HG03432 (cell line): Measurements from ENCODE around the gene BTF3L4.

Source experiments
- ATAC-seq: cut with Tn5 transposase; IDR thresholded peaks from one replicate; pipeline ENCODE4 v1.9.1; 2021; ENCODE audit warnings: mild to moderate bottlenecking, moderate library complexity; ENCODE audit not compliant: unreplicated experiment

The BTF3L4 gene

GRCh38 chr1:52122384-52122783 is 66.3 kb downstream of the BTF3L4 start:
- no peak for ATAC-seq

GRCh38 chr1:52123622-52124021 is 67.5 kb downstream of the BTF3L4 start:
- no peak for ATAC-seq

DNA sequence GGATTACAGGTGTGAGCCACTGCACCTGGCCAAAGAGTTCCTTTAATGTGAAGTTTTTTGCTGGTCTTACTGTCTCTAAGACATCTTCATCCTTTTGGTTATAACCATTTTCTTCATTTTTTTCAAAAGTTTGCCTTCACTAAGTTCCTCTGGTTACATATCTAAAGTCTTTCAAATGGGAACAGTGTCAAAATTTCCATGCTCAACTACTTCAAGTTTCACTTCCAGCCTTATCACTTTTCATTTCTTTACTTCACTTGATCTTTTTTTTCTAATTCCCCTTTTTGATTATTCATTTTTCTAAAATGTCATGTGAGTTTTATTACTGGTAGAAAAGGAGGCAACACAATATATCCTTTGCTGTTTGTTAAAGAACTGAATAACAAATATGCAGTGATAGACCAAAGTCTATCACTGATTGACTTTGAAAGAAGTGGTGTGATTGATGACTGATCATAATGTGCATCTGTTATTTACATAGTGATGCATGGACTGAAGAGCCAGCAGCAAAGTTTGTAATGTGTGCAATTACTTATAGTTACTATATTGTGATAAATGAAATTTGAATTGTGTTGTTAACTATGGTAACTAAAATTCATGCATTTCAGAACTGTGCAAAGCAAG is 69.8 kb downstream of the BTF3L4 start:
- ATAC-seq: no peak

GRCh38 chr1:52127181-52128180 is 71.4 kb downstream of the BTF3L4 start:
- ATAC-seq: no peak

DNA sequence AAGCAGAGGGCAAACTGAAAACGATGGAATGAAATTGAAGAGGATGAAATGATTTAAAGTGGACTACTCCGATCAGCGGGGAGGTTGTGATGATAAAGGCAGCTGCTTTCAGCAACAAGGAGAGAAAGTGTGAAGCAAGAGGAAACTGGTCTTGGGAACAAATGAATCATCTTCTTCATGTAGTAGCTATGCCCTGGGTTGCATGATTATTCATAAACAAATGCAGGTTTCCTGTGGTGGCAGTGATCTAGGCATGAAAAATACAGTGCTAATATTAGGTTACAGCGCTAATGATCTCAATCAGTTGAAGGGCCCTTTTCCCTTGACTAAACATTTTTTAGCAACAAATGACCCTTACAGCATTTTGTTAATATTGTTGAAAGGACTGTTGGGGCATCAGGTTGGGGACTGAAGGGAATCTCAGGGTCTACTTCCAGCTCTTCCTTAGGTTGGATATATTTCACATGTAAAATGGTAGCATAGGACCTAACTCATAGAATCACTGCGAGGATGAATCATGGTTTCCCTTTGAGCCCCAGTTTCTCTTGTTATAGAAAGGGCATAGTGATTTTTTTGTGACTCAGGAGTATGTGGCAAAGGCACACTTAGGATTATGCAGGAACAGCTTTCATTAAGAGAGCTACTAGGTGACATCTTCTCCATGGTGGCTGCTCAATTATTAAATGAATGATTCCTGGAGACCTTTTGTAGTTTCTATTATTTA is 83.9 kb downstream of the BTF3L4 start:
- ATAC-seq: peak; percentile 64
